ENCODE results near the gene OST4.
"Not testable (repeated sequence)": the region's sequence is repeated elsewhere in the genome, so short reads cannot be mapped to it uniquely, and the experiment has no call there.

OST4 gene

DNA sequence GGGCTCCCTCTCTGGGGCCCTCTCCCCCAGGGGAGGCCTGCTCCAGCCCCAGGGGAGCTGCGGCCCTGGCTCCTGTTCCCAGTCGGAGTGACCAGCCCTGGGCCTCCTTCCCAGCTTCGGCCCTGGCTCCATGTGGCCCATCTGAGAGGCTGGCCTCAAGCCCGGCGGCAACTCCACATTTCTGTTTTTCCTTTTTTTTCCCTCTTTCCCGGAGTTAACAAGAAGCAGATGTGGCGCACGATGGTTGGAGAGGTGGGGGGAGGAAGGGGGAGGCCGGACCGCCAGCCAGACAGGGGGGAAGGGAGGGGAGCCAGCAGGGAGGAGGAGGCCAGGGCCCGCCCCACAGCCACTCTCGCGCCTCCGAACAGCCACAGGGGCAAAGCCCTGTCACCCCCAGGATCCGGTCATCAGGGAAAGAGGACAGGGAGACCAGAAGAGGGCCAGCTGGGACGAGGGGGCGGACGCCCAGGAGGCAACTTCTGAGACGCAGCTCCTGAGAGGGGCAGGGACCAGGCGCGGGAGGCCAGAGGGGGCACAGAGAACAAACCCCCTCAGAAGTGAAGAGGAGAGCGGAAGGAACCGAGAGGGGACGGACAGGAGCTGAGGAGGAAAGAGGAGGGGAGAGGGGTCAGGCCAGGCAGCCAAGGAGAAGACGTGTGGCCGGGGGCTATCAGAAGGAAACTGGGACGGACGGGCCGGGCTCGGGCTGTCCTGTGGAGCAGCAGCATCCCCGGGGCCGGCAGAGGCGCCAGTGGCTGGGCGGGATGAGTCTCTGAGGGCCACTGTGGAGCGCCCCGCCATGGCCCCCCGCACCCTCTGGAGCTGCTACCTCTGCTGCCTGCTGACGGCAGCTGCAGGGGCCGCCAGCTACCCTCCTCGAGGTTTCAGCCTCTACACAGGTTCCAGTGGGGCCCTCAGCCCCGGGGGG lies 7.1 kb upstream of the OST4 start, which contains the start of gene EMILIN1:
TSS of gene EMILIN1 (plus strand) at position 349 of the 928 bp plus-strand sequence. CDS start at position 800, 451 bp downstream.
- TF ChIP-seq GATA1 (IDR thresholded peaks at IDR 0.05; ENCODE audit: low read depth, low read length) (no peak), POLR2A (IDR thresholded peaks at IDR 0.05; ENCODE audit: low read length) (peak; percentile 34)
- peak; percentile 32 to 33 for DNase-seq

DNA sequence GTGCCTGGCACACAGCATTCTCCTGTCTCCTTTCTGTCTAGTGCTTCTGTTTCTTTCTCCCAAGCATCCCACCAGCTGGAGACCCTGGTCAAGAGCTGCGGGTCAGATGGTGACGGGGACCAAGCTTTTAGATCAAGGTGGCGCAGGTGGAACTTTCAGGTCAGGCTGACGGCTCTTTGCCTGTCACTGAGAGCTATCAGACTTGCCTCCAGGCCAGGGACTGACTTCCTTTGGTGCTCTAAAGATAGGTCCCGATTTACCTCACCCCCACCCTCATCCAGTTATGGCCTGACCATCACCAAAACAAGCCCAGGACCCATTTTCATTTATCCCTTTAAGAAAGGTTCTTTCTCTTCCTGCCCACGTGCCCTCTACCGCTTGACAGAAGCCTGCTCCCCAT lies 5.8 kb upstream of the OST4 start:
- TF ChIP-seq POLR2A (IDR thresholded peaks at IDR 0.05; ENCODE audit: low read length), result no peak
- TF ChIP-seq GATA1 (IDR thresholded peaks at IDR 0.05; ENCODE audit: low read depth, low read length), result no peak
- no peak for DNase-seq

DNA sequence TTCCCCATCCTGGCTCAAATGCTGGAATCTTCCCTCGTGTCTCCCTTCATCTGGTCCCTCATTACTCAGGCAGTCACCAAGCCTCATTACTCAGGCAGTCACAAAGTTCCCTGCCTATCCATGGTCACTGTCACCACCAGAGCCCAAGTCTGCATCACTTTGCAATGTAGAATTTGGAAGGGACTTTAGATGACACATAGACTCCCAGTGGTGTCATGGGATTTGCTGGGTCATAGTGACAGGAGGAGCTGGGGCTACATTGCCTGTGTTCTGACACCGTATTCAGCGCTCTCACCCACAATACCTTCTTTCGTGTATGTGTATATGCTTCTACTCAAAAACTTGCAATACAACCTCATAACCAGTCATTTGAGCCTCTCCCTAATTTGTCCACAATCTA lies 4.9 kb upstream of the OST4 start:
- DNase-seq, result peak in 1 of 2 experiments; percentile 45

DNA sequence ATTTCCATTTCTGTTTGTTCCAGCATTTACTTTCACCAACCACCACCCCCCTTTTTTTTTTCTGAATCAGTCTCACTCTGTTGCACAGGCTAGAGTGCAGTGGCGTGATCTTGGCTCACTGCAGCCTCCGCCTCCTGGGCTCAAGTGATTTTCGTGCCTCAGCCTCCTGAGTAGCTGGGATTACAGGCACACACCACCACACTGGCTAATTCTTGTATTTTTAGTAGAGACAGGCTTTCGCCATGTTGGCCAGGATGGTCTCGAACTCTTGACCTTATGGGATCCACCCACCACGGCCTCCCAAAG lies 4.1 kb upstream of the OST4 start:
- DNase-seq, result not testable (repeated sequence)

More for the DNA sequence above, 4.9 kb upstream of the OST4 start:
- no peak for TF ChIP-seq POLR2A (IDR thresholded peaks at IDR 0.05; ENCODE audit: low read length)
- no peak for TF ChIP-seq GATA1 (IDR thresholded peaks at IDR 0.05; ENCODE audit: low read depth, low read length)

DNA sequence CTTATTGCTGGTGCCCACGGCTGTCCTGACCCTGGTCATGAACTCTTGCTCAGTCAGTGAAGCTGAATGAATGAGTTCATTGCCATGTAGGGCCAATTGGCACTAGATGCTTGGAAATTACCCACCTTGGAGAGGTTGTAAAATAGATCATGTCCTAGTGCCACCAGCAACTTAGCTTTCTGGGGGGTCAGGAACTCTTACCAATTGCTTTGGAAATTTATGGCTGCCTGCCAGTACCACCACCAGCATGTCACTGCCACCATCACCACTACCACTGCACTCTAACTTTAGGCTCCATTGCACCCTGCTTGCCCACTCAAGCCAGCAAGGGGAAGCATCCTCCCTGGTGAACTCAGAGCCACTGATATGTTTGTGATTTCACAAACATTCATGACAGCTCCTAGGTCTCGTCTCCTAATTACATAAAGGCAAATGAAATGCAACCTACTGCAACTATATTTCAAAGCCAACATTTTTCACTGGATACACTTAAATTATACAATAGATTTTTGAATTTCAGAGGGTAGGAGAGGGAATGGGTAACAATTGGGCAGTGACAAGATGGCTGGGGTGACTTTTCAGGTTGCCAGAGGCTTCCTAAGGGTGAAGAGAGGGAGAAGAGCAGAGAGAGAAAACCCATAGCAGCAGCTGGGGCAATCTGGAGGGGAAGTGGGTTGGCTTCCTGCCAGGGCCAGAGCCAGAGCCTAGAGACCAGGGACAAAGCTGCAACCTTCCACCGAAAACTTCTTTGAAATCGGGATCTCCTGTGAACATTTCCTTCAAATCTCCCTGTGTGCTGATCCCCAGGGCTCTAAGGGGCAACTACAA lies 3.5 kb upstream of the OST4 start:
- DNase-seq, result no peak
- TF ChIP-seq GATA1 (IDR thresholded peaks at IDR 0.05; ENCODE audit: low read depth, low read length), result no peak
- TF ChIP-seq POLR2A (IDR thresholded peaks at IDR 0.05; ENCODE audit: low read length), result no peak

DNA sequence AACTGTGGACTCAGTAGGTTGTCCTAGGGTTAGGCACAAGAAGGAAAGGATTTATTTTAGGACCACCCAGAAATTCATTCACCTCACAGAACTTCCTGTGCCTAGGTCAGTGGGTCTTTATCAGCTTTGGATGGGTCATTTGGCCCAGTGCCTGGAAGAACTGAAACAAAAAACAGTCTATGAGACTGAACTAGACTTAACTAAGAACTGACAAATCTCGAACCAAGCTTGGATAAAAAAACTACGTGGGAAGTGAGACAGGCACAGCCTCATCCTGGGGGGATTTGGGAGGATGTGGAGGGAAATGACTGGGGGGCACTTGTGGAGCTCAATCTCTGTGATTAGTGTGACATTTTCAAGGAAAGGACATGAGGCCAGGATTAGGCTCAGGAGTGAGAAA lies 2.3 kb upstream of the OST4 start:
- DNase-seq, result peak in 1 of 2 experiments; percentile 30
- TF ChIP-seq POLR2A (IDR thresholded peaks at IDR 0.05; ENCODE audit: low read length) (no peak), GATA1 (IDR thresholded peaks at IDR 0.05; ENCODE audit: low read depth, low read length) (no peak)

DNA sequence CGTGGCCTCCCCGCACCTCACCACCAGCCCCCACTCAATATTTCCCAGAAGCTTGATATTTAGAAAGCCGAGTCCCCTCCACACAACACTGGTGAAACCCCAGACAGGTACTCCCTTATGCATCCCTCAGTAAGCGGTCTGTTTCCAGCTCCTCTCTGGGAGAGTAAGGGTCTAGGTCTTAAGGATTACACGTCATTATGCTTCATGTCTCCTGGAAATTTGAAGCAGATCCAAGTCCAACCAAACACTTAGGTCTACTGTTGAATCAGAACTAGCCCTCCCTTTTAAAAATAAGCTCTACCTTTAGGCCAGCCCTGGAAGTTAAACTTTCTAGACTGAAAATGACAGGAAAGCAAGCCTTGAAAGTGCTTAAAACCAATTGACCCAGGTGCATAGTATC lies 1.5 kb upstream of the OST4 start:
- no peak for DNase-seq
- TF ChIP-seq POLR2A (IDR thresholded peaks at IDR 0.05; ENCODE audit: low read length) (no peak), GATA1 (IDR thresholded peaks at IDR 0.05; ENCODE audit: low read depth, low read length) (no peak)

DNA sequence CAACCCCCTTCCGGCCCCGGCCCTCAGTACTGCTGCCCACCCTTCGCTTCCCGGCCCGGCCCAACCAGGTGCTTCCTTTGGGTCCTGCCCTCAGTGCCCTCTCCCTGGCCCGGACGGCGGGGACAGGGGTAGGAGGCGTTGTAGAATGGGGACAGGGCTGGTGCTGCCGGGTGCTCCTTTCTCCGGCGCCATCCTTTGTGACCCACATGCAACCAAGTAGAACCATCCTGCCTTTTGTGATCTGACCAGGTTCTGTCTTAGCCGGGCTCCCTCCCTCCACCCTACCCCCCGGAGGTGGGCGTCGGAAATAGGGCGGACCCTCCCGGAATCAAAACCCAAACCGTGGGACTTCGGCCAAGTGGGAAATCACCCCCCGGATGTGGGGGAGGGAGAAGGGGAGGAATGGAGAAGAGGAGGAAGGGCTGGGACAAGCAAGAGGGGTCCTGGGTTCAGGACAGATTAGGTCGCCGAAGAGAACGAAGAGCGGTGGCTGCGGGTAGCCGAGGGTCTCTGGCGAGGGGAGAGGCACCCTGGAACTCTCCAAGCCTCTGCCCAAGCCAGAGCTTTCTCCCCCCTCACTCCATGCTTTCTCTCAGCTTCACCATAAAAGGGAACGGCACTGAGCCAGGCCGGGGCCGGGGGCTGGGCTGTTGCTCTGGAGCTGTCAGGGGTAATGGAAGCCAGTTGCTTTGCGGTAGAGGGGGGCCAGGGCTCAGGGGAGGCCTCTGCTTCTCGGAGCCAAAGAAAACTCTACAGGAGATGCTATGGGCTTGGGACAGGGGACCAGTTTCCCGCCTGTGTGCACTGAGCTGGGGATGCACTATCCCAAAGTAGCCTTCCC lies 756 bp upstream of the OST4 start:
- DNase-seq, result no peak
- no peak for TF ChIP-seq GATA1 (IDR thresholded peaks at IDR 0.05; ENCODE audit: low read depth, low read length)
- no peak for TF ChIP-seq POLR2A (IDR thresholded peaks at IDR 0.05; ENCODE audit: low read length)

DNA sequence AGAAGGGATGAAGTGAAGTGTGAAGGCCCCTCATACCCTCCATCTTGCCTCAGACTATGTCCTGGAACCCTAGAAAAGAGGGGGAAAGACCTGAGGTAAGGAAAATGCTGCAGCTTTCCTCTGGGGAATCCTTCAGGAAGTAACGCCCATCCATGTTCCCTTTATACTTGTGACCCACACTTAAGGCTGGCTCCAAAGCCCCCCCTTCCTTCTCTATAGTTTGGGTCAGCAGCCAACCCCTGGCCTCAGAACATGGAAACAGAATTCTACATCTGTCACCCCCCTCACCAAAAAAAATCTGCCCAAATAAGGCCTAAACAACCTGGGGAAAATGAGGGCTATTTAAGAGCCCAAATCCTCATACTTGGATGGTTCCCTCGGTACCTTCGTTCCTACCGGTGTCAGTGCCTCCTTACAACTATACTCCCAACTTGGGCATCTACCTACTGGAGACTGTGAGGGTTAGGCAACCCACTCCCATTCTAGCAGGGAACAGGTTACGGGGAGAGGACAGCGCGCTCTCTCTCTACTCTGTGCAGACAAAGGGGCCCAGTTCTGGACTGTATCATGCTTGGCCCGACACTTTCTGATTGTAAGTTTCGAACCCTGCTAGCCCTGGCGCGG lies 689 bp downstream of the OST4 start:
- no peak for TF ChIP-seq GATA1 (IDR thresholded peaks at IDR 0.05; ENCODE audit: low read depth, low read length)
- TF ChIP-seq POLR2A (IDR thresholded peaks at IDR 0.05; ENCODE audit: low read length), result no peak
- no peak for DNase-seq

DNA sequence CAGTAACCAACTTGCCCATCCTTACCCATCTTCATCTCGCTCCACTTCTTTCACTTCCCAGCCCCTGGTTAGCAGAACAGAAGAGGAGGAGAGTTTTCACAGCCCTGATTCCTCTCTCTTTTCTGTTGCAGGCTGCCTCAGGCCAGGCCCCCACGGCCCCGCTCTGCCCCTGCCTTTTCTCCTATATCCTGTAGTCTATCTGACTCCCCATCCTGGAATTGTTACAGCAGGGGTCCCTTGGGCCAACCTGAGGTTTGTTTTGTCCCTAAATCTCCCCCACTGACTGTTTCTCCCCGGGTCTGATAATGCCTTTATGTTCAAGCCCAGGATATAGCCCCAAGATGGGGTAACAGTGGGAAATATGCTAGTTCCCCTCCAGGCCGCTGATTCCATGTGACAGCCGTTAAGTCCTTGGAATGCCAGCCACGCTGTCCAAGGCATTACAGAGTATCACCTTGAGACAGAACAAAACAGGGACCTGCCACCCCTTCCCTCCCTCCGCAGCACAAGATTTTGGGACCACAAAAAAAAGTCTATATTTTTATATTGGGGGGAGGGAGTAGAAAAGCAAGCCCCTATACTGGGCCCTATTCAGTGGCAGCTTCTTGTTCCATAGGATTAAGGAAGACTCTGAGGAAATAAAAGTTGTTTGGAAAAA lies 1.4 kb downstream of the OST4 start:
- no peak for DNase-seq
- TF ChIP-seq GATA1 (IDR thresholded peaks at IDR 0.05; ENCODE audit: low read depth, low read length) (no peak), POLR2A (IDR thresholded peaks at IDR 0.05; ENCODE audit: low read length) (no peak)

DNA sequence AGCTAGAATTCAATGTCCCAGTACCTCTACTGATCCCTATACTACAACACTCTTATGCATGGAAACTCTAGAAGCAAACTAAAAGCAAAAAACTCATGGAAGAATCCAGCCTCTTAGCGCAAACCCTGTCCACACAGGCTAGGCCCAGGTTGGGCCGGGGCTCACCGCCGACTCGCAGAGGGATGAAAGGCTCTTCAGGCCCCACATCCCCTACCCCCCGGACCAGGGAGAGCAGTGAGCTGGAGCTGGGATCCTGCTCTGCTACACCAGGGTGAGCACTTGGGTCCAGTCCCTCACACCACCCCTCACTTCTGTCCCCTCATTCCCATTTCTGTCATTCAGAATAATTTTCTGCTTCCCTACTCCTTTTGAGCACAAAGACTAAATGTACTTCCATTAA lies 2.0 kb downstream of the OST4 start:
- DNase-seq, result no peak
- TF ChIP-seq GATA1 (IDR thresholded peaks at IDR 0.05; ENCODE audit: low read depth, low read length) (no peak), POLR2A (IDR thresholded peaks at IDR 0.05; ENCODE audit: low read length) (no peak)

DNA sequence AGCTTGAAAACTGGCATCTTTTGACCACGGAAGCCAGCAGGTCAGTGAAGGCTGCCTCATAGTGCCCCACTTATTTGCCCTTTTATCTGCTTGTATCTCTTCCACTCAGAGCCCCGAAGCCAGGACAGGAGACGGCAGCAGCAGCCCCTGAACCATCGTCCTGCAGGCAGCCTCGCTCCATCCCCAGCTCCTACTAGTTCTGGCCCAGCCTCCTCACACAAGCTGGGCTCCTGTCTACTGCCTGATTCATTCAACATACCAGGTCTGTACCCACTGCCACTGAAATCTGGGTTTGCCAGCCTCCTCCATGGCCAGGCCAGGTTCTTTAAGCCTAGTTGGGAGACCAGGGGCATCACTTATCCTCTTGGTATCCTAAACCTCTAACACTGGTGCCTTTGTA lies 4.1 kb downstream of the OST4 start:
- TF ChIP-seq POLR2A (IDR thresholded peaks at IDR 0.05; ENCODE audit: low read length) (no peak), GATA1 (IDR thresholded peaks at IDR 0.05; ENCODE audit: low read depth, low read length) (no peak)
- DNase-seq, result no peak

DNA sequence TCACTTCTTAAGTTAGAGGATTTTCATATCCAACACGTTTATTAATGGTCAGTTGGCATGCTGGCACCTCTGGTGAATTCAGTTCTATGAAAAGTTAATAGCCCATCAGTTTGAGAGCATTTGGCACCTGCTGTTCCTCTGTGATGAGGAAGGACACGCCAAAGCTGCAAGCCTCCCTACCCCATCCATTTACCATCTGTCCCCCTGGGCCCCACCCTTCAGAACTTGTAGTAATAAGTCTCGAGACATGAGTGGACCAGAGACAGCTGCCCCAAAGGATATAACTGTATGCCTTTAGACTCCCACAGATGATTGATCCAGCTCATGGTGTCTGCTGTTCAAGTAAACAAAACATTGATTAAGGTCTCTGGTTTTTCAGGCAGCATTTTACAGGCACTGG lies 6.3 kb downstream of the OST4 start:
- DNase-seq, result no peak
- TF ChIP-seq GATA1 (IDR thresholded peaks at IDR 0.05; ENCODE audit: low read depth, low read length) (no peak), POLR2A (IDR thresholded peaks at IDR 0.05; ENCODE audit: low read length) (no peak)
